AG08396 (cell line): ENCODE measurements around the gene MGMT.

Experiments
- DNase-seq: peaks from one replicate; pipeline ENCODE4 v3.0.0; 2012; ENCODE audit warnings: low spot score, mixed read lengths

Gene MGMT

GRCh38 chr10:129594811-129595210 lies 127.8 kb downstream of the MGMT start:
- no peak for DNase-seq

DNA sequence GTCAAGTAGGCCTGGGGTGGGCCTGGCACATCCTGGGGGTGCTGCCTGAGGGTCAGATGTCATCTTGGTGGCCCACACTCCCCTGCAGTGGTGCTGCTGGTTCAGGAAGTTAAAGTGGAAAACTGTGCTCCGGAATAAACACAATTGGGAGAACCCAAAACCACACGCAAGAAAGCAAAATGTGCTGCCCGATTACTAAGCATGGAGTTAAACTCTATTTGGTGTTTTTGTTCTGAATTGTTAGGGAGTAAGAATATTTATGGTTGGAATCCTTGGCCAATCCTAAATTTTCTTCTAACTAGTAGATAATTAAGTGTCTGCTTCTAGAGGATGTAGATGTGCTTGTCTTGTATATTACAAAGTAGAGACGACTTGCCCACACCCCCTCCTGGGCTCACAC lies 131.4 kb downstream of the MGMT start:
- DNase-seq, result no peak

DNA sequence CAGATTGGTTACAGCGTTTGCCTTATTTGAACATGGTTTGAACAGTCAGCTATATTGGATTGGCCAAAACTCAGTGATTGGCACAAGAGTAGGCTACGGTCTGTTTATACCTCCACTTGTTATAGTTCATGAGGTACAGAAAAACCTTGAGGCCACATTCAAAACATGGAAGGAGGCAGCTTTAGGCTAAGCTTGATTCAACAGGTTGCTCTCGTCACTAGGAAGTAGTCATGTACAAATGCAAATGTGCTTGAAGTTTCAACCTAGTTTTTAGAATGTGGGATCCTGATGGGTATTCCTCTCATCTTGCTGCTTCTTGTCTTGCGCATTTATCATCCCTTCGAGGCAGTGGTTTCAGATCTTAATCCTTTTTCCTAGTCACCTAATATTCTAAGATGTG lies 132.1 kb downstream of the MGMT start:
- DNase-seq, result no peak

- DNase-seq, result no peak
Measured at GRCh38 chr10:129601737-129602136, 134.7 kb downstream of the MGMT start.

GRCh38 chr10:129602938-129603535 lies 136.0 kb downstream of the MGMT start:
- DNase-seq, result no peak

DNA sequence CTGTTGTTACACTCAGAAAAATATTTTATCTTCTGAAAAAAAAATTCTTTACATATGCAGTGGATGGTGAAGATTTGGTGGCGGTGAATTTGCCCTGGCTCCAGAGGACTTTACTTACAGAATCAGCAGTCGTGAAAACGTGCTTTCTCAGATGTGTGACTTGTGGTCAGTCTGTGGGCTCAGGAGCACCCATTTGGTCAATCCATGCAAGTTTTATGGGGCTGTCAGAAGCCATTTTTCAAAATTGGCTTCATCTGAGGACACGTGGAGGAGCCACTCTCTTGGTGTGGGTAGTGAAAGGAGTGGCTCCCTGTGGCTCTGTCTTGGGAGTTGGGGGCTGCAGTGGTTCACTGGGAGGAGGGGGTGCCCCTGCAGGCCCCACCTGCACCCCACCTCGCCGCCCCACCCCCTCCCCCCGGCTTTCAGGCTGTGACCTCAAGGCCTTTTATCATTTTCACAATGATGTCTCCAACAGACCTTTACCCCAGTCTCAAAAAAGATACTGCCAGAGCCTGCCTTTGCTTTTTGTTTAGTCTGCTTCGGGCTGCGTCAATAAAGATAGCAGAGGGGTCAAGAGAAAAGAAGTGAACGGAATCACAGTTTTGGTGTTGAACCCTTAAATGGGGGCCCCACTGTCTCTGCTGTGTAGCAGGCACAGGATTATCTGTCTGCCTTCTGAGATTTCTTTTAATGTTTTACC lies 137.4 kb downstream of the MGMT start:
- no peak for DNase-seq

GRCh38 chr10:129605266-129605985 lies 138.4 kb downstream of the MGMT start:
- no peak for DNase-seq

DNA sequence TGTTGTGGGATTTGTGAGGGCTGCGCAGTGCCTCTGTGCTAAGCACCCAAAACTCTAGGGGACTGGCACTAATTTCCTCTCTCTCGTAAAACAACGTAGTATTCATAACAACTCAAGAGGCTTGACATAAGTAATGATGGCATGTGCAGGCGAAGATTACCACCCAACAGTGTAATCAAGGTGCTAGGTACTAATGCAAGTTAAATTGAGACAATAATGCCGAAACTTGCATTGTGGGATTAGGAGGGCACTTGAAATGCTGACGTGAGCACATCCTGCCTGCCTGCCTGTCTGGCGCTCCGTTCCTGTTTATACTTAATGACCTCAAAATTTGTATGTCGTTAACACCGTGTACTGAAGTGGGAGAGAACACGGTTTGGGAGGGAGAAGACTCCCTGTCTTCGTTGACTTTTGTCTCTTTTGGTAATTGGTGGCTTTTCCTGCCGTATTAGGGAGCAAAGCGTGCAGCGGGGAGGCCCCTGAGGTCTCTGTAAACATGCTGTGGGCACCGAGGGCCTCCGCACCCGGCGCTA lies 139.0 kb downstream of the MGMT start:
- DNase-seq, result no peak

- DNase-seq, result no peak
Measured at GRCh38 chr10:129607607-129608109, 140.6 kb downstream of the MGMT start.

DNA sequence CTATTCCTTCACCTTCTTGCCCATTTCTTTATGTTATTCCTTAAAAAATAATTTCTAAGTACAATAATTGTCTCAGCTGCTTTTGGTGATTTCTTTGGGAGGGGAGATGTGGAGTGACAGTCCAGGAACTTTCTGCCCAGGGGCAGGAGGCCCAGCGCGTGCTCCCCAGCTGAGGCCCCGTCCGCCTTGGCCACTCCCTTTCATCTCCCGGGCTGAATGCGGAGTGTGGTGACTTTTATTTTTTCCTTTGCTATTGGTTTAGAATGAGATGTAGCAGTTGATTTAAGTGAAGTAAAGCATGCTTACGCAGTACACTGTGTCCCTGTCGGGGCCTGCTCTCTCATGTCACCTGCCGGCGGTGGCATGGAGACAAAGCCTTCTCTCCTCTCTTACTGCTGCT lies 141.6 kb downstream of the MGMT start:
- DNase-seq, result no peak

GRCh38 chr10:129609551-129609950 lies 142.5 kb downstream of the MGMT start:
- no peak for DNase-seq

DNA sequence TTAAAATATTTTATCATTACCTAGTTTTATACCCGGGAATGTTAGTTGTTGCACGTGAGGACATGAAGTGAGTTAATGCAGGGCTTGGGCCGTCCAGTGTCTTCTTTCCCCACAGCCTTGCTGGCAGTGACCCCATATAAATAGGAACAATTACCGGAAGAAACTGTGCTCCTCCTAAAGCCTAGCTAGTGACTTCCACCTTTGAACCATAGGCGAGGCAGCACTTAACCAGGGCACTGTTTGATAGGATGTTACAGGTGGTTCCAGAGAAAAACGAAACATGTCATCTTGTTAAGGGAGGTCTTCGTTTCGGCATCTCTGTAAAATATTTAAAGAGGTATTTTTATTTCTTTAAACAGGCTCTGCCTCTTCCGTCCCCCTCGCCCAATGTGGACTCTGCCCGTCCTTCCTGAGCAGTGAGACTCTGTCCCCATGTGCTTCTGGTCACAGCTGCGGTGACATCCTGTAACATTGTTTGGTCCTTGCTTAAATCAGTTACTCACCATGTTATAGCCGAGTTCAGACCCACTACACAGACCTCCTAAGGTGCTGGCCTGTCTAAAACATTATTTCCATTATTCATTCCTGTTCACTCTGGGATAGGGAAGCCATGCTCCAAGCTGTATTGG lies 145.6 kb downstream of the MGMT start:
- no peak for DNase-seq

DNA sequence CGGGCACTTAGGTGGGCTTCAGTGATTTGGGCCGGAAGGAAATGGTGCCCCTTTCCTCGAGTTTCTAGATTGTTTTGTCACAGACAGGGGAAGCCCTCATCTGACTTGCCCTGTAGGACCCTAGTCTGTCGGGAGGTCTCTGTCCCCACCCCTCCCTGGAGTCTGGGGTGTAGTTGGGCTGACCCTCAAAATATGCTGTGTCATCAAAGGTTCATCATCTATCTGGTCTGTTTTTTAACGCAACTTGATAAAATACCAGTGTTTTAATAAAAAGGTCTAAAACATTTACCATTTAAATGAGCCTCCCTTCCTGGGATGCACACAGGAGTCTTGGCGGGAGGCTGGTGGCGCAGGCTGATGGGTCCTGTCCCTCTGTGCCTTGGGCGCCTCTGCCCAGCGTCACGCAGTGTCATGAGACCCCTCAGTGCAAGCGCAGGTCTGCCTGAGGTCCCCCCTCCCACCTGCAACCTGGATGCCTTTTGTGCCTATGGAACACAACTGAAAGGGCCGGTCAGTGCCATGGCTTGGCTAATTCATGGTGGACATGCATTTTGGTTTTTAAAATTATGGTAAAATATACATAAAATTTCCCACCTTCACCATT lies 146.4 kb downstream of the MGMT start:
- no peak for DNase-seq

DNA sequence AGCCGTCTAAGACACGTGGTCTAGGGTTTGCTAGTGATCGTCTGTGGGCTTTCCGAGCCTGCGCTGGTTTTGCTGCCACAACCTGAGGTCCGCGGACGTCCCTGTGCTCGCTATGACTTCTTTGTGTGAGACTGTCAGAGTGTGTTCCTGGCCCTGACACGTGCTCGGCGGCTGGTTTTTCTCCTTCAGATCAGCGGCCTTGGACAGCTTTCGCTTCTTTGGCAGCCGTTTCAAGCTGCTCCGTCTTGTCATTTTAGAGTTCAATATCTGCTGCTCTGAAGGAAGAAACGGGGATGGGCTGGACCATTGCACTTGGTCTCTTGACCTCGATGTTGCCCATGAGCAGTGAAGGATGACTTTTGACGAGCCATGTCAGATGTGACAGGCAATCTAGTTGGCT lies 147.3 kb downstream of the MGMT start:
- DNase-seq, result no peak

GRCh38 chr10:129615381-129615780 lies 148.3 kb downstream of the MGMT start:
- no peak for DNase-seq

DNA sequence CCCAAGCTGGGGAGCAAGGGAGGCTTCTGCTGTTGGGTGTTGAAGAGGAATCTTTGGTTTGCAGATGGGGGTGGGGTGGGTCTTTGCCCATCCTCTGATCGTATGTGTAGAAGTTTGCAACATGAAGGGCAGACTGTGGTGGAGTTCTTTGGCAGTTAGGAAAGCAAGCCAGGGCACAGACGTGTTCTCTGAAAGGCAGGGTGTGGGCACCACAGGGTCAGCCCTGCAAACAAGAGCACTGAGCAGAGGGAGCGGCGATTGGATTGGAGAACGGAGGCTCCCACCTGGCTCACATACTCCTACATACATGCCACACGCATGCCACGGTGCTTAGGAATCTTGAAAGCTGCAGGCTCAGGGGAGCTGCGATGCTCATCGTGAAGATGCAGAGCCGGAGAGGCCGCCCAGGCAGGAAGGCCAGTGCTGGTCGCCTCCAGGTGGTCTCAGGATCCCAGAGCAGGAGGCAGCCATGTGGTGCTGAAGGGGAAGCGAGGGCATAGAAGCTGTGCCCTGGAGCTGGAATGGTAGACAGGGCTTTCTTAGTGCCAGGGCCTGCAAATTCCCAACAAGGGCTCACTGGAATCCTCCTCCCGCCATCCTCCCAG lies 149.0 kb downstream of the MGMT start:
- DNase-seq, result no peak

DNA sequence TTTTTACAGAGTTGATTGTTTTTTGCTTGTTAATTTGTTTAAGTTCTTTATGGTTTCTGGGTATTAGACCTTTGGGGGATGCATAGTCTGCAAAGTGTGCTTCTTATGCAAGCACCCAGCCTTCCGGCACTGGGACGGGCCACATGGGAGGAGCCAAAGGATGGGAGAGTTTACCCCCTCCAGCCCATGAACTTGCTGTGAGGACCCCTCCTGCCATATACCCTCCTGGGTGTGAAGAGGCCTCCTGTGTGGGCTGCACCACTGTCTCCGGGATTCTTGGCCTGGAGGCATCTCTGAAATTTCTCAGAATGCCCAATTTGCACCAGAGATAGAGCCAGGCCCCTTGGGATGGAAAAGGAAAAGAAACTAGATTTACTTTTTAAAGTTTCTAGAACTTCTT lies 150.7 kb downstream of the MGMT start:
- no peak for DNase-seq

- DNase-seq, result no peak
Measured at GRCh38 chr10:129621062-129621461, 154.0 kb downstream of the MGMT start.

DNA sequence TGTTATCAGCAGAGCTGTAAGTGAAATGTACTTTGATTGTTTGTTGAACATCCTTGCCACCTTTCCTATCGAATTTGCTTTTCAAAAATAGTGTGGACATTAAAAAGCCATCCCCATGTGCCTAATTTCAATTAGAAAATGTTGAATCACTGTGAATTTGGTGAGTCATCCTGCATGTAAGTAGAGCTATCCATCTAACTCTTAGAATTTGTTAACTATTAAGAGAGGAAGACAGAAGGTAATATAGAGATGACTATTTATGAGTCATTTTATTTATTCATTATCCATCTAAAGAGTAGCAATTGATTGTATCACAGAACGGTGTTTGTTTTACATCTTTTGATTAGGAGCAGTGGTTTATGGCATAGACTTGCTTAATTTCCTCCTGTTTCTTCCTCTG lies 154.7 kb downstream of the MGMT start:
- no peak for DNase-seq

- no peak for DNase-seq
Measured at GRCh38 chr10:129622291-129622690, 155.2 kb downstream of the MGMT start.

DNA sequence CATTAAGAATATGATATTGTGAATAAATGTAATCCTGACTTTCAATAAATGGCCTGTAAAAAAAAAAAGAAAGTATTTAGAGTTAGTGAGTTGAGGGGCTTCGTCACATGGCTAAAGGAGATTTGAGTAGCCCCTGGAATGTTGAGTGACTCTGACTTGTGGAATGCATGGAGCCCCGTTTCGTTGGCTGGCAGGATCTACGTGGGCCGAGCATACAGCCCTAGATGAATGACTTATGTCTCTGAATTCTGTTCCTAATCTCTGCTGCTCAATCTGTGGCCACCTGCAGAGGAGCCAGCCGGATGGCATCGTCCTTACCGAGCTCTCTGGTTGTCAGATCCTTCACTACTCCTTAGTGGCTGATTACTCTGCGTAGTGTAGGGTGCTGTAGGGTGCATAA lies 155.7 kb downstream of the MGMT start:
- DNase-seq, result no peak

DNA sequence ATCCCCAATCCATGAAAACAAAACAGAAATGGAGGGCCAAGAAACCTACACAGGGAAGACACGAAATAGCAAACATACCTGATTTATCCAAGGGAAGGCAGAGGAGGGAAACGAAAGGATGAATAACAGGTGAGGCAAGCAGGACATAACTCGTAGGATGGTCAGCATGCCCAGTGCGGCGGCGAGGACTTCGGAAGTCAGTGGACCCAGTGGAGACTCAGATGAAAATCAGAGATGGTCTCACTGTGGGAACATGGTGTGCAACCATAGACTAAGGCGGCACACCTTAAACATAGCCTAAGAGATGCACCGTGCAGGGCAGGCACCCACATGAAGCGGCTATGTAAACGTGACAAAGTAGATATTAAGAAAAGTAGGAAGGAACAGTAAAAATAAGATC lies 157.5 kb downstream of the MGMT start:
- DNase-seq, result no peak
